Testis (tissue), 3 donors: ENCODE data around the gene C19orf33. TPM values are rescaled to one million over a fixed set of nuclear protein-coding genes. Genes with fewer than 3 reads are reported as not detected.

ENCODE experiments used
- DNase-seq: peaks from one replicate; pipeline ENCODE4 v3.0.0-alpha.2; 2019
- H3K27ac ChIP-seq, 2 donors: fragments of 200-600 bp; sonication (generic); one replicate each; pipeline ENCODE4 v1.5.1; 2019
- H3K27me3 ChIP-seq: fragments of 200-600 bp; sonication (generic); one replicate; pipeline ENCODE4 v1.5.1; 2019
- H3K36me3 ChIP-seq: fragments of 200-600 bp; sonication (generic); one replicate; pipeline ENCODE4 v1.5.1; 2017; ENCODE audit warnings: low read depth; ENCODE audit errors: missing control alignments
- H3K4me1 ChIP-seq: fragments of 200-600 bp; sonication (generic); one replicate; pipeline ENCODE4 v1.5.1; 2019
- H3K4me3 ChIP-seq, 2 donors: fragments of 200-600 bp; sonication (generic); one replicate each; pipeline ENCODE4 v1.5.1; 2017 to 2019
- H3K9me3 ChIP-seq: fragments of 200-600 bp; sonication (generic); one replicate; pipeline ENCODE4 v1.5.1; 2017
- CTCF ChIP-seq, 3 experiments: fragments of 450-650 bp in 2 of 3; fragments of 200-600 bp in 1 of 3; sonication (generic) in 1 of 3; IDR thresholded peaks; one replicate each; pipeline ENCODE4 v1.5.1; 2016 to 2019; ENCODE audit warnings: antibody characterized with exemption in 3 of 3, mild to moderate bottlenecking in 2 of 3, moderate library complexity in 1 of 3
- POLR2A ChIP-seq: fragments of 450-650 bp; IDR thresholded peaks from one replicate; pipeline ENCODE4 v1.6.1; 2017; ENCODE audit warnings: antibody characterized with exemption, mild to moderate bottlenecking, moderate library complexity
- WGBS, 2 donors: methylation state at CpG; one replicate each; pipeline ENCODE4 v1.1.5; 2018; 5-methylcytosine and 5-hydroxymethylcytosine counted together
- intact Hi-C: fragments of 100-400 bp; cut with DNase I; formaldehyde crosslinking; loops from one replicate; pipeline ENCODE4 v1.15.1; 2023; ENCODE audit warnings: low total_unique reads
- polyA plus RNA-seq: library from polyadenylated mRNA; stranded (reverse); fragments of 350-450 nt; fragmentation: Illumina TruSeq; extraction: RNeasy Lipid Tissue Mini Kit (QIAGEN cat#74804); gene quantifications from one replicate; pipeline ENCODE4 v1.2.3, GENCODE V29; 2014; ENCODE audit warnings: low read depth, low replicate concordance; ENCODE audit not compliant: insufficient read depth
- total RNA-seq, 2 donors: library from RNA; depleted of rRNA; stranded (reverse); fragments of >200 nt; gene quantifications; one replicate each; pipeline ENCODE4 v1.2.3, GENCODE V29; 2016

The C19orf33 gene
- total and polyA plus RNA-seq, 3 donors from 2014 or later, result 1.1 to 7.9 (median 1.7) TPM

DNA sequence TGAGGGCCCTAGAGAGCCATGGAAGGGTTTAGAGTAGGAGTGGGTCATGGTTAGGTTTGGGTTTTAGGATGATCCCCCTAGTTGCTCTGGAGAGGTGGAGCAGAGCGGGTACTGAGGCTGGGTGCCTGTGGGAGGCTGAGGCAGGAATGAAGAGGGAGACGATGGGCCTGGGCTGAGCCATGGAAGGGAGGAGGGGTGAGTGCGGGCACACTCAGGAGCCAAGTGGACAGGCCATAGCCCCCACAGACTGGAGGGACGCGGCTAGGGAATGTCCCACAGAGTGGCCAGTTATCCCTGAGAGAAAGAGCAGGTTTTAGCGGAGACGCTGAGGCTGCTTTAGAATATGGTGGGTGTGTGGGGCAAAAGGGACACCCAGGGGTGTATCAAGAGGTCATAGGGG is 25.6 kb downstream of the C19orf33 start:
- Histone ChIP-seq H3K27ac (no peak overlapping the region), H3K36me3 (no peaks in the 10 kb centered on the region), H3K4me3 (no peak overlapping the region), H3K4me1 (no peaks in the 10 kb centered on the region), H3K27me3 (no peaks in the 10 kb centered on the region), H3K9me3 (no peaks in the 10 kb centered on the region)
- 93 to 94% methylated on average over 7 of the region's 7 CpGs for WGBS, 2 donors
- DNase-seq, result no peak
- intact Hi-C loops, result loop anchor here (5.0 kb wide), 1 partner anchor 87 kb away; no protein-coding TSS in a partner anchor
- TF ChIP-seq CTCF (IDR thresholded peaks at IDR 0.05) (no peak), POLR2A (no peak)

GRCh38 chr19:38331728-38332127 is 27.7 kb downstream of the C19orf33 start:
- Histone ChIP-seq H3K4me1 (no peaks in the 10 kb centered on the region), H3K27ac (no peak overlapping the region), H3K9me3 (no peaks in the 10 kb centered on the region), H3K36me3 (no peaks in the 10 kb centered on the region), H3K27me3 (no peaks in the 10 kb centered on the region), H3K4me3 (no peak overlapping the region)
- intact Hi-C loops, result no loop called here
- TF ChIP-seq CTCF (IDR thresholded peaks at IDR 0.05) (no peak), POLR2A (no peak)
- DNase-seq, result no peak
- WGBS, 2 donors, result 83 to 97% methylated on average over 1 of the region's 1 CpG

DNA sequence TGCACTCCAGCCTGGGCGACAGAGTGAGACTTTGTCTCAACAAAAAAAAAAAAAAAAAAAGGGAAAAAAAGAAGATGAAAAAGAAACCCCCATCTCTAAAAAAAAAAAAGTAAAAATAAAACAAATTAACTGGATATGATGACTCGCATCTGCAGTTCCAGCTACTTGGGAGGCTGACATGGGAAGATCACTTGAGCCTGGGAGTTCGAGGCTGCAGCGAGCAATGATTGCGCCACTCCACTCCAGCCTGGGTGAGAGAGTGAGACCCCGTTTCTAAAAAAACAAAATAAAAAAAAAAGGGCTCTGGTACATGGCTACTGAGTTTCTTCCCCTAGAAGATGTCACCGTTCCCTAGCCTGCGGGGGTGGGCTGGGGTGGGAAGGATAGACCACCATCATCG is 29.2 kb downstream of the C19orf33 start:
- 93 to 96% methylated on average over 9 of the region's 9 CpGs for WGBS, 2 donors
- H3K4me3 ChIP-seq, result no peak overlapping the region
- no peak for DNase-seq
- H3K27ac ChIP-seq, result no peak overlapping the region
- H3K4me1 ChIP-seq, result peaks cover 4% of the 10 kb centered on the region
- no peaks in the 10 kb centered on the region for H3K9me3 ChIP-seq
- H3K36me3 ChIP-seq, result no peaks in the 10 kb centered on the region
- TF ChIP-seq POLR2A (no peak), CTCF (IDR thresholded peaks at IDR 0.05) (no peak)
- intact Hi-C loops, result no loop called here
- H3K27me3 ChIP-seq, result no peaks in the 10 kb centered on the region

GRCh38 chr19:38335949-38336637 is 32.0 kb downstream of the C19orf33 start:
- H3K9me3 ChIP-seq, result no peaks in the 10 kb centered on the region
- H3K27ac ChIP-seq, result peak overlapping the region; percentile 81 to 96
- intact Hi-C loops, result no loop called here
- TF ChIP-seq POLR2A (no peak), CTCF (IDR thresholded peaks at IDR 0.05) (no peak)
- no peaks in the 10 kb centered on the region for H3K27me3 ChIP-seq
- peak overlapping the region; percentile 63 to 66 for H3K4me3 ChIP-seq
- H3K36me3 ChIP-seq, result no peaks in the 10 kb centered on the region
- H3K4me1 ChIP-seq, result peaks cover 4% of the 10 kb centered on the region
- DNase-seq, result peak; percentile 95
- 0 to 1% methylated on average over 52 of the region's 52 CpGs for WGBS, 2 donors
